ENCODE data around the gene ZNF385C.

- TF ChIP-seq CTCF (conservative IDR thresholded peaks at IDR 0.05; ENCODE audit: low read length) (no peak), EZH2phosphoT487 (IDR thresholded peaks at IDR 0.05; ENCODE audit: borderline replicate concordance, low read depth, low read length) (no peak)
These were observed 31.0 kb upstream of the ZNF385C start for GRCh38 chr17:42129109-42129837.

All from OCI-LY7 (cell line).